ENCODE data around the gene MXD4.

MXD4 gene

DNA sequence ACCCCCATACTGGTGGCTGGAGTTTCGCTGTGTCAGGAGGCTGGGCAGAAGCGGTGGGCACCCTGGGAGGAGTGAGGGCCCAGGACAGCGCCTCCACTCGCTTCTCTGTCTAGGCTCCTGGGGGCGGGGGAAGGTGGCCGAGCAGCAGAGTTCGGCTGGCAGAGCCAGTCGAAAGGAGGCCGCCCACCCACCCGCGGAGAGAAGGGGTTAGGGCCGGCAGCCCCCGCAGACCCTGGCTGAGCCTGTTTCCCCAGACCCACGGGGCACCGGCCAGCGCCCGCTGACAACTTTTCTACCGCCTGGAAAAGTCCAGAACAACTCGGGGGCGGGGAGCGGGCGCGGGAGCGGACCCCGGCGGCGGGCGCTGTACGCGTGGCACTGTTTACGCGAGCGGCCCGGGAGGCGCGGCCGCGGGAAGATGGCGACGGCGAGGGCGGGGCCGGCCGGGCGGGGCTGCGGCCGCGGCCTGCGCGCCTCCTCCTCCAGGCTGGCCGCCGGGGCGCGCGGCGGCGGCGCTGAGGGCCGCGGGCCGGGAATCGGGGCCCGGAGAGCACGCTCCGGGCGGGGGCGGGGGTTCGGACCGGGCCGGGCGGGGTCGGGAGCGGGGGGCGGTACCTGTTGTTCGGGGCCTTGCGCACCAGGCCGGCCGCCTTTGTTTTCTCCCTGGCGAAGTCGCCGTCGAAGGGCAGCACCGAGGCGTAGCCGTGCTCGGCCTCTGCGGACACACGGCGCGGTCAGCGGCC lies 628 bp downstream of the MXD4 start:
- no peak for DNase-seq

DNA sequence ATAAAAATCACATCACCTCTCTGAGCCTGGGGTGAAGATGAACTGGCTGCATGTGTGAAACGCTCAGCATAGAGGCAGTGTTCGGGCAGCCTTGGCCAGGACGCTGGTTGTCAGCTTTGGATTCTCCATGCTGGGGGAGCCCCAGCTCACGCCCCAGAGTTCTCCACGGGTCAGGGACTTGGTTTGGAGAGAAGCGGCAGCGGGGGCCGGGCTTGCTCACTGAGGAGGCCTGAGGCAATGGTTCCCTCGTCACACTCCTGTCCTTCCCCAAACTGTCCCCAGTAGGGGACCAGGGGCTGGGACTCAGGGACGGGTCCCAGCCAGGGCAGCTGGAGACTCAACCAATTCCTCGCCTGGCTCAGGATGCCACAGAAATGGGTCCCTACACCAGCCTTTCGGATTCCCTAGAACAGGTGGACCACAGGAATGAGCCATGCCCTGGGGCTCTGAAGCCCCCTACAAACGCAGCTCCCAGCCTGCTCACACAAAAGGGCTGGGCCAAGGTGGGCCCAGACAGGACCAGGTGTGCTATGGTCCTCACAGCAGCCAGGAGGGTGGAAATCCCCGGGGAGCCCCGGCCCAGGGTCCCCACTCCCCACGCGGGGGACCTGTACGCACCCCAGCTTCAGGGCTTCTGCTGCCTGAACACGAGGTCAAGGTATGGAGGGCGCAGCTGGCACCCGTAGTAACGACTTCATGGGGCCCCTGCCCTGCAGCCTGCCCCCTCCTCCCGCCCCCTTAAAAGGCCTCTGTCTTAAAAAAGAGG lies 1.4 kb downstream of the MXD4 start:
- DNase-seq = no peak

DNA sequence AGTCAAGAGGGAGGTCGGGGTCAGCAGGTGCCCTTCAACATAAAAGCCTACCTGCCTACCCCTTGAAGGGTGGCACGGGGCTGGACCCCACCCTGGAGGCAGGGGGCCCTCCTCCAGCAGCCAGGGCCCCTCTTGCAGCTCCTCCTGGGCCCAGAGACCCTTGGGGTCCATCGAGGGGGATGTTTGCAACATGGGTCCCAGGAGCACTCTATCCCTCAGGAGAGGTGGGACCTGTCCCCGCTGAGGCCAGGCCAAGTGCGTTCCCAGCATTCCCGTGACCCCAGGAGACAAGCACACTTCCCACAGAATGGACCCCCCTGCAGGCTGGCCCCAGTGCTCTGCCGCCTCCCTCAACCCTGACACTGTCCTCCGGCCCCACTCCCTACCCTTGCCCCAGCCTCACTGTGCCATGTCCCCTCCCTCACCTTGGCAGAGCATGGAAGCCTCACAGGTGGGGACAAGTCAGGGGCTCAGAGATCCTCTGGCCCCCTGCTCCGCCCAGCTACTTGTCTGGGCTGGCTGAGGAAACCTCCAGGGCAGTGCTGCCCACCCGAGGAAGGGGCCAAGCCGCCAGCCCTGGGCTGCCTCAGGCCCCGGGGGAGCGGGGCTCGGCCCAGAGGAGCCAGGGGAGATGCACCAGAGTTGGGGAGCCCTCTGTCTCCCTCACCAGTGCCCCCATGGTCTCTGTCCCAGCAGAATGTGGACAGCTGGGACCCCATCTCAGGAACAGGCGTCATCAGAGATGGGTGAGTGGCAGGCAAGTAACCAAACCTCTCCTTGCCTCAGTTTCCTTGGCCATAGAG lies 2.2 kb downstream of the MXD4 start:
- no peak for DNase-seq

DNA sequence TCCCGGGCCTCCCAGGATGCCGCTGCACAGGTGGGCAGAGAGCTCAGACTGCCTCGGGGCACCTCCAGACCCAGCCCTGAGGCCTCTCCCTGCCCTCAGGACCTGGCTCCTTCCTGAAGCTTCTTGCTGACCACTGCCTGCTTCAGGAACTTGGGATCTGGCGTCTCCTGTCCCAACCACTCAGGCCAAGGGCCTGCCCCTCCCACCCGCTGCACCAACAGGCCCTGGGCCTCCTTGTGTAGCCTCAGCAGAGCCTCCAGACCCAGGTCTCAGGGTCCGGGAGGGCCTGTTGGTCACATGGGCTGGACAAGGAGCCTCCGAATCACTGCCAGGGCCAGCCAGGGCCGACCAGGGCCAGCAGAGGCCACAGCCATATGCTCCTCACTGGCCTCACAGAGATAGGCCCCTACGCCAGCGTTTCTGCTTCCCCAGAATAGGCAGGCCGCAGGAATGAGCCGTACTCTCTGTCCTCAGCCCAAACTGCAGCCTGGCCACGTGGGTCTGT lies 2.8 kb downstream of the MXD4 start:
- no peak for DNase-seq

DNA sequence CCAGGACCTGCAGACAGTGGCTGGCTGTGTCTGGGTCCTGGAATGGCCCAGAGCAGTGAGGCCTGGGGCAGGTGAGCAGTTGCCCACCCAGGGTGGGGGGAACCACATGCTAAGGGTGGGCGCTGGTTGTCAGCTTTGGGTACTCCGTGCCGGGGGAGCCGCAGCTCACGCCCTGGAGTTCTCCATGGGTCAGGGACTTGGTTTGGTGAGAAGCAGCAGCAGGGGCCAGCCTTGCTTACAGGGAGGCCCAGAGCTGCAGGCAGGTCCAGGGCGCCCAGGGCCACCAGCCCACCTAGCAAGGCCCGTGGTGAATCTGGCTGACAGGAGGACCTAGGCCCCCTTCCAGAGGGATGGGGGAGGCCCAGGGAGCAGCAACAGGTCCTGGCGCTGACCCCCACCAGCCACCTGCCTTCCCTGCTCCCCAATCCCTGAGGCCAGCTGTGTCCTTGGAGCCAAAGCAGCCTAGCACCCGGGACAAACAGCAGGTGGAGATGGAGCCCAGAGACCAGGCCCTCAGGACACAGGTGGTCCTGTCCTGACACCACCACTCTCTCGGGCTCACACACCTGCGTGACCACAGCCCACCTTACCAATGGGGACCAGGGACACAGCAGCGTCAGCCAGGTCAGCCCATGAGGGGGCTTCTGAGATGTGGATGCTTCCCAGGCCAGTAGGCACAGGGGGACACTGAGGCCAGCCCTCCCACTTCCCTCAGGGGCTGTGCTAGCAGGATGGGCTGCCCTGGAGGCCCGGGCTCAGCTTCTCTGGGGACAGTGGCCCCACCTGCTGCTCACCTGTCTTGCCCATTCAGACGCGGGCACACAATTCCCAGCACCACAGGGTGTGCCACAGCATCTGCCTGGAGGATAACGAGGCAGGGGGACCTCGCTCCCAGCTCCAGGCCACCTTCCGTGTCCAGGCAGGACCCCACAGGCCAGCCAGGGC lies 3.5 kb downstream of the MXD4 start:
- DNase-seq = no peak

DNA sequence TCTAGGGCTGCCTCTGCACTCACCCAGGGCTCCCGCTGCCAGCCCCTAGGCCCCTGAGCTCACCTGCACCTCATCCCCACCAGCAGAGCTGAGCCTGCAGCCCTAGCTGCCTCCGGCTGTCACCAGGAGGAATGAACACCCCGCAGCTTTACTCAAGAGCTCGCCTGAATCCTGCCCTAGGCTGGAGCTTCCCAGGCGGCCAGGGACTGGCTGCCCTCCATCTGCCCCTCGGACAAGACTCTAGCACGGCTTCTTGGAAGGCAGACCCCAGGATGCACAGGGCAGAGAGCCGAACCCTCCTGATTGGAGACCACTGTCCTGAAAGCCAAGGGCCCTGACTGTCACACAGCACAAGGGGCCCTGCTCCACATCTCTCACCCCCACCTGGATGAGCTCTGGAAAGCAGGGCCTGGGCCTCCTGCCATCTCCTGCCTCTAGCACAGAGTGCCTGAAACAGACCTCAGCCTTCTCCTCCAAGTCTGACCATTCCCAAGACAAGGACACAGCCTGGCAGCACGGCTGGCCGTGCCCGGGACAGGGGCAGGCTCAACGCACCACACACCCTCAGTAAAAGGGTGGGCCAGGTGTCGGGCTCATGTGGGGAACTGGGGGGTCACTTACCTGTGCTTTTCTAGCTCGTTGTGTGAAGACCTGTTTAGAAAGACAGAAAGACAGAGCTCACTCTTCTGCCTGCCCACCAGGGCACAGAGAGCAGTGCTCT lies 4.4 kb downstream of the MXD4 start:
- no peak for DNase-seq

DNA sequence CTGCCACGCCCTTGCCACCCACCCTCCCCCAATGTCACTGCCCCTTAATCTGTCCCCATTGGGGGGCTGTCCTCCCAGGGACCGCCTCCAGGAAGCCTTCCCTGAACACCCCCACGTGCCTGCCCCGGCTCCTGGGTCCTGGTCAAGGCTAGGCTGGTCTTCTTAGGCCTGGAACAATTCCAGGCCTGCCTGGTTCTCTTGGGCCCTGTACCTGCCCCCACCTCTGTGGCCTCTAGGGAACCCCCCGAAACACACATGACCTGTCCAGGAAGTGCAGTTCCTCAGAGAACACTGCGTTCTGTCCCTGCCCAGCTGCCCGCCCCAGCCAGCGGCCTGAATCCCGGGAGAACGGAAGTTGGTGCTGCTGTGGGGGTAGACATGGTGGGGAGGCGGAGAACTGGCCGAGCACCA lies 5.1 kb downstream of the MXD4 start:
- no peak for DNase-seq

DNA sequence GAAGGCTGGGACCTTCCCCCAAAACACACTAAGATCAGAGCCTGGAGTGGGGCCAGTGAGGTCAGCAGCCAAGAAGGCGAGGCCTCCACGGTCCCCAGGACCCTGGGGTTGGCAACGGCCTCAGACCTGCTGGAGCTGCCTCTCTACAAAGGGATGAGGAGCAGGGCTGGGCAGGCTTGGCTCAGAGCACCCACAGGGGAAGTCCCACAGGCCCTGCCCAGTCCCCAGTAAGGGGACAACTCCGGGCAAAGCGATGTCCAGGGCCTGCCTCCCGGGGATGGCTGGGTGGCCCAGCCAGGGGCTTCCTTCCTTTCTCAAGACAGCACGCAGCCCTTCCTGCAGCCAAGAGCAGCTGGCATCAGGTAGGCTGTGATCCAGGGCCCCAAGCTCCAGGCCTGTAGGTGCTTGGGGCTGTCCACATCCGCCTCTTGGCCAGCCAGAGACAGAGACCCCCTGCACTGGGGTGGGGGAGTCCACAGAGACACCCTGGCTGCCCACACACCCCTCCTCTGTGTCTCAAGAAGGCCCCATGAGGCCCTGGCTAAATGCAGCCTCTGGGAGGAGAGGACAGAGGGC lies 5.7 kb downstream of the MXD4 start:
- no peak for DNase-seq

DNA sequence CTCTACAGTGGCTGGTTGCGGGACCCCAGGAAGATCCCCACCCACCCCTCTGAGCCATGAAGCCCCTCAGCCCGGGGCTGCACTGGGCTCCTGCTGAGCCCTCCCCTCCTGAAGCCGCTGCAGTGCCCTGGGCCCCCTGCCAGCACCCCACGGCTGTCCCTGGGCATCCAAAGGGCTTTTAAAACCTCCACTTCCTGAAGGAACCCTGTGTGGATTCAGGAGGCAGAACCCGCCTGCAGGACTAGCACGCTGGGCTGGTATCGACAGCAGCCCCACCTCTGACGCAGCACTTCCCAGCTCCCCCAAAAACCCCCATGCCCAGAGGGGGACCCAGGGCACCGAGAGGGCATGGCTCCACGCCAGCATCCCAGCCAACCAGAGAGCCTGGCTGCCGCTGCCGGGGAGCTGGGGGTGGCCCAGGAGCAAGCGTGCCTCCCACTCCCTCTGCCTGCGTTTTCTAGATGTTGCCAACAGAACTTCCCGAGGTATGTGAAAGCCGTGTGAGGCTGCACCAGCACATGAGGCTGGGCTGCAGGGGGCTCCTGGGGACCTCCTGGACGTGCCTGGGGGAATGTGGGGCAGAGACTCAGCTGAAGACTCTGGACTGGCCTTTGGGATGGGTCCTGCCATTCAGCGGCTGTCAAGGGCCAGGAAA lies 6.3 kb downstream of the MXD4 start:
- DNase-seq = no peak

DNA sequence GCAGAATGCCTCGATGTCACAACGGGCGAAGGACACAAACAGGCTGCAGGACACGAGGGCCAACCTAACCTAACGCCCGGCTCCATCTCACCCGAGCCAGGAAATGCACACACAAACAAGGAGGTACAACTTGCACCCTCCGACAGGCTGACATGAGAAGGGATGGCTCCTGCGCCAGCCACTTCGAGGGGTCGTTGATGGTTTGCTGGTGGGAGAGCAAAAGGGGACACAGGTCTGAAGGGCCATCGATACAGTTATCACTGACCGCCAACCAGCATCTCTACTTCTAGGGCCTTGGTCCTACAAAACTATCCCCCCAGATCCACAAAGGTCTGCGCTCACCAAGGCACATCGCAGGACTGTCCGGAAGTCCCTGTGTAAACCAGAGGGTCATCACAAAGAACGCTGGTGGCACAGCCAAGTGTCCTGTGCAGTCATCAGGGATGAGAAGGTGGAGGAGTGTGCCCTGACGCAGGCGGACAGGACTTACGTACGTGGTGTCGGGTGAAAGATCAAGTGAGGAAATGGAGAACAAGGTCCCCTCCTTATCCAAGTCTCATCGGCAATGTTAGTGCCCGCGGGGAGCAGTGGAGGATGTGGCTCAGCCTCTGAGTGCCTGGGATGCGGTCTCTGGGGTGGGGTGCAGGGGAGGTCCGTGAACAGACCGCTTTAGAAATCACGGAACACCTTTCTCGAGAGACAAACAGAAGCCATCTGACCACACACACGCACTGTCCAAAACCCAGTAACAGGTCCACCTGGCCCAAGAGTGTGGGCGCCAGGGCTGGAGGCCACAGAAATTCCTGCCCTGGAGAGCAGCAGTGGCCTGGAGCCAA lies 7.0 kb downstream of the MXD4 start:
- DNase-seq = no peak

DNA sequence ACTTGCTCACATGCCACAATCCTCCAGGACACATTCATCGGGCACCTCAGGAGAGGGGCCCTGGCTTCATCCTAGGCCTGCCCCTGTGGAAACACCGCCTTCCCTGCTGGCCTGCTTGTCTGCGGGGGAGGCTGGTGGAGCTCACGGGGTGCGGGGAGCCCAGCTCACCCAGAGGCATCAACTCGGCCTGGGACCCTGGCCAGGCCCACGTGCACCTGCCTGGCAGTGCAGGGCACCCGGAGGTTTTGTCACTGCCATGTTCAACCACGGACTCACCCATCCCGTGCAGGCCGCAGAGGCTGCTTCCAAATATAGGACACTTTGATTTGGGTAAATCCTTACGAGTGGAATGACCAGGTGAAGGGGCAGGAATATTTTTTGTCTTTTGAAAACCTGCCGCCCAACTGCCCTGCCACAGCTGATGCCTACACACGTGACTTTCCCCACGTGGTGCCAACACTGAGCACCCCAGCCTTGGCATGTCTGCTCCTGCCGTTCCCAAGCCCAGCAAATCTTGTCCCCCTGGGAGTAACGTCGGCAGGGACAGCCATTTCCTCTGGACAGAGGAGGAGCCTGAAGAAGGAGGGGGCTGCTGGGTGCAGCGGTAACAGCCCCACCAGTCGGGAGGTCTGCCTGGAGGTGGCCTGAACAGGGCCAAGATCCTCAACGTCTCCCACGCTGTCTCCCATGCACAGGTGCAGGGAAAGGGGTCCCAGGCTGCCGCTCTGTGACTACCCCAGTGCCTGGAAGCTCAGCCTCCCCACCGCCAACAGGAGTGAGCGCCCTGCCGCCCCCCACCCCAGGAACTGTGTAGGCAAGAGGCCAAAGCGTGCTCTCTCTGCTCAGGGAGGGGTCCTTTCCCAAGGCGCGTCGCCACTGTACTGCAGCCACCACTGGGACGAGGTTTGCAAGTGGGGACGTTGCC lies 8.5 kb downstream of the MXD4 start:
- DNase-seq = no peak

DNA sequence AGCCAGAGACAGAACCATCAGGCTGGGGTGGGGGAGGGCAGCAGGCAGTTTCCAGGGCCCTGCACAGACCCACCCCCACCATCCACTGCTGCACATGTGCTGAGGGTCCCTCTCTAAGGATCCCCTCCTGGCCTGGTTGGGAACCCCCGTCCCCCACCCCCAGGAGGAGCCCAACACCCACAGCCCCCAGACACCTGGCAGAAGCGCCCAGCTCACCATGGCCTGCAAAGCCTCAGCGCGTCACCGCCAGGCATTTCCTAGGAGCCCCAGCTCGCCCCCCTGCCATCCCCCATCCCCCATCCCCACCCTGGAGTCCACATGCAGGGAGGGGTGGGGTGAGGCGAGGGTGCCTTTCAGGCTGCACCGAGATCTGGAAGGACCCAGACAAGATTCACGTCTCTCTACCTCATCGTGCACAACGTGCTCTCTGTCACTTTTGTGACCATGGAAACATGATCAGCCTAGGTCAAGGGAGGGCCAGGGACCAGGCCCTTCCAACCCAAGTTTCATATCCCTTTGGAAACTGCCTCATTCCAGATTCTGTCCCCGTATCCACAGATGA lies 9.3 kb downstream of the MXD4 start:
- no peak for DNase-seq

DNA sequence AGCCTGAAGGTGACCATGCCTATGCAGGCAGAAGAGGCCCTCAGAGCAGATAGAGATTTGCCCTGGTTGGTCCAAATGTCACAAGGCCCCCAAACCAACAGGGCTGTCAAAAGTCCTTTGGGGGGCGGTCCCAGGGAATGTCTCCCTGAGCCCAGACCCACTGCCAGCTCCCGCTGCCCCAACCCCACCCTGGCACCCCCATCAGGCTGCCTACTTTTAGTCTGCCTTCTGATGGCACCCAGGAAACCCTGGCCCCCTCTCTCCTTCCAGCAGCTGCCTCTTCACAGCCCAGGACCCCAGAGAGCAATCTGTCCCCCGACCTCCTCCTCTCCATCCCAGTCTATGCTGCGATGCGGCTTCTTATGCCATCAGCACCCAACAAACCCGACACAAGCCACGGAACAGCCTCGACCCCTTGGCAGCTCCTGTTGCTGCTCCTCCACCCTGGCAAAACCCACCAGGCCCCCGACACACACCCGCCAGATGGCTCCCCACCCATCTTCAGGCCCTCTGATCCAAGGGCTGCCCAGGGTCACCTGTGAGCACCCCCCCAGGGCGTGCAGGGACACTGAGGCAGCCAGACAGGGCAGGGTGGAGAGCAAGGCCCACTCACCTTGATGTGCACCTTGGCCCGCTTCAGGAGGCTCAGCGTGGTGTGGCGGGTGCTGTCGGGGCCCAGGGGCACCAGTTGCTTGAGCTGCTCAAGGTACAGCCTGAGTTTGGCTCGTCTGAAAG lies 9.9 kb downstream of the MXD4 start:
- no peak for DNase-seq

DNA sequence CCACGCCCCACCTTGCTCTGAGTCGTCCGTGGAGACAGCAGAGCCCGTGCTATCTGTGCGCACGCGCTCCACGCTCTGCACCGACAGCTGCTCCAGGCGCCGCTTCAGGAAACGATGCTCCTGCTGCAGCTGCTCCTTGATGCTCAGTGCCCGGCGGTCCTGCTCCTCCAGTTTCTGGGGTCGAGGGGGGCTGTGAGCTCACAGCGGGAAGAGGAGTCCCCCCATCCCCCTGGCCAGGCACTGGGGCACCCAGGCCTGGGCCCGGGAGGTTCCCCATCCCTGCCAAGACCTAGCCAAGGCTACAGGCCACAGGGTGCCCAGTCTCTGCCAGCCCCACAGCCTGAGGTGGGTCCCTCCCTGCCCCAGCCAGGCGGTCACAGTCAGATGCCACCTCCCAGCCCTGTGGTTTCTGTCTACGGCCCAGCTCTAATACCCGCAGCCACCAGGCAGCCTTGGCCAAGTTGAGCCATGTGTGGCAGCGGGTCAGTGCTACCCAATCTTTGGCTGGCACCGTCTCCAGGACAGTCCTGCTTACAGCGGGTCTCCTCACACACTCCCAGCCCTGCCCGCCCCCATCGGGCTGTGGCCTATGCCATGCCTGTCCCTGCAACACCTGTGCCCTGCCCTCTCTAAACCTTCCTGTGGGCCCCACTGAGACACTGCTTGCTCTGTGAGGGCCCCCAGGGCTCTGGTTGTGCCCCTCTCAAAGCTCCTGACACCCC lies 10.7 kb downstream of the MXD4 start:
- DNase-seq = no peak

DNA sequence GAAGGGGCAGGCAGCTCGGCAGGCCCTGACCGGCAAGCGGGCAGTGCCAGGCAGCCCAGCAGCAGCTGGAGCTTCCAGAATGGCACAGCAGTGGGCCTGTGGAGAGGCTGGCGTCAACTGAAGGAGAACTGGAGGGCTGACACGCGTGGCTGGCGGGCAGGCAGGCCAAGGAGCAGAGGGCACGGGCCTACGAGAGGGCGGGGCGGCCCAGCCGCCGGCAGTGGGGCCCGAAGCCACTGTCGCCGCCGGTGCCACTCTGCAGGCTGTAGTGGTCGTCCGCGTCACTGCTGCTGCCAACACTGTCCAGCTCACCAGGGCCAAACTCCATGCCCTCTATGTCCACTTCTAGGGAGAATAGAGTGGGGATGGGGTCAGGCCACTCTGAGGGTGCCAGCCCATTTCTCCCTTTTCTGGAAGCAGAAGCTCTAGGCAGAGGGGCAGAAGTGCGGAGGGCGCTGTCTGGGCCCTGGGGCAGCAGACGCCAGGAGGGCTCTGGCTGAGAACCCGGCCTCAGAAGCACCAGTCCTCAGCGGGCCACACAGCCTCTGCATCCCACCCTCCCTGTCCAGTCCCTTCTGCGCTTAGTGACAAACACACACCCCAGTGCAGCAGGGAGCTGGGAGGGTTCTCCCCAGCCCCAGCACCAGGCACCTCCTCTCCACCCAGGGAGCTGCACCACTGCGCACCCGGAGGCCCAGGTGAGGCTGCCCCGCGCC lies 11.4 kb downstream of the MXD4 start:
- DNase-seq = no peak
